ENCODE measurements around the gene ZNRF1. TPM values are rescaled to one million over a fixed set of nuclear protein-coding genes. Genes with fewer than 3 reads are reported as not detected.

ZNRF1 gene
- total RNA-seq, 1 donor from 2014 or later = 2.8 TPM

DNA sequence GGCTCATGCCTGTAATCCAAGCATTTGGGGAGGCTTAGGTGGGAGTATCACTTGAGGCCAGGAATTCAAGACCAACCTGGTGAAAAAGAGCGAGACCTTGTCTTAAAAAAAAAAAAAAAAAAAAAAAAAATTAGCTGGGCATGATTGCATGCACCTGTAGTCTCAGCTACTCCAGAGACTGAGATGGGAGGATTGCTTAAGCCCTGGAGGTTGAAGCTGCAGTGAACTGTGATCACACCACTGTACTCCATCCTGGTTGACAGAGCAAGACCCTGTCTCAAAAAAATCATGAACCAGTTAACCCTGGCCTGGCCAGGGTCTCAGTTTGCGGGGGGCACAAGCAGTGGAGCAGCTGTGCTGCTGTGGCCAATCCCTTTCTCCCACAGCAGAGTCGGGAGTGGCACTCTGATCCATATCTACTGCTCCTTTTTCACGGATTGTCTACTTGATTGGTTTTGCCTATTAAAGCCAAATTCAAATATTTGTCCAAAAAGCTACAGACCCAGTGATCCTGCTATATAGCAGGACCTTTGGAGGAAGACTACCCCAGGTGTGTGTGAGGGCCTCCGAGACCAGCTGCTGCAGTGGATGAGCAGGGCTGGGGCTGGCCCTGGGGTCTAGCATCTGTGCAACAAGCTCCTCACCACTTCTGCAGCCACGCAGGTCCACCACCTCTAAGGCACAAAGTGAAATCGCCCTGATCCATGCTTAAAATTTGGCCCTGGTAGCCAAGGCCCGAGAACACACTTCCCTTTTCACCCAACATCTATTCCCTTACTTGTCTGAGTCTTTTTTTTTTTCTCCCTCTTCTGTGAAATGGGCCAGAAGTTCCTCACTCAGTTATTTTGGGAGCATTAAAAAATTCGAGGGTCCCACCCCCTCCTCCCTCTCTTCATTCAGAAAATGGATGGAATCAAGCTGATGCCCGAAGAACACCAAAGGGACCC lies 69.5 kb downstream of the ZNRF1 start:
- ChIA-PET CTCF (interaction anchor here (1.1 kb wide), 1 partner anchor 42 kb away, joined by 4 read pairs; no protein-coding TSS in a partner anchor), POLR2A (no interaction called here)
- no peak overlapping the region for H3K27ac Mint-ChIP-seq
- H3K27me3 Mint-ChIP-seq = peaks cover 22% of the 10 kb centered on the region
- H3K9me3 Mint-ChIP-seq = no peaks in the 10 kb centered on the region
- intact Hi-C loops (cut with micrococcal nuclease) = no loop called here
- H3K36me3 Mint-ChIP-seq (ENCODE audit: low read depth) = no peaks in the 10 kb centered on the region
- no peak overlapping the region for H3K4me3 Mint-ChIP-seq
- no peak for TF ChIP-seq CTCF (IDR thresholded peaks at IDR 0.05)
- no peak for DNase-seq
- H3K4me1 Mint-ChIP-seq = peaks cover 14% of the 10 kb centered on the region
- ATAC-seq (ENCODE audit: low read depth) = no peak

GRCh38 chr16:75070012-75070841 lies 71.4 kb downstream of the ZNRF1 start:
- ATAC-seq (ENCODE audit: low read depth) = no peak
- ChIA-PET CTCF (no interaction called here), POLR2A (no interaction called here)
- H3K27ac Mint-ChIP-seq = no peak overlapping the region
- H3K4me3 Mint-ChIP-seq = no peak overlapping the region
- no peaks in the 10 kb centered on the region for H3K9me3 Mint-ChIP-seq
- H3K36me3 Mint-ChIP-seq (ENCODE audit: low read depth) = no peaks in the 10 kb centered on the region
- peaks cover 25% of the 10 kb centered on the region for H3K4me1 Mint-ChIP-seq
- intact Hi-C loops (cut with micrococcal nuclease) = no loop called here
- no peak for TF ChIP-seq CTCF (IDR thresholded peaks at IDR 0.05)
- no peak for DNase-seq
- peaks cover 19% of the 10 kb centered on the region for H3K27me3 Mint-ChIP-seq

DNA sequence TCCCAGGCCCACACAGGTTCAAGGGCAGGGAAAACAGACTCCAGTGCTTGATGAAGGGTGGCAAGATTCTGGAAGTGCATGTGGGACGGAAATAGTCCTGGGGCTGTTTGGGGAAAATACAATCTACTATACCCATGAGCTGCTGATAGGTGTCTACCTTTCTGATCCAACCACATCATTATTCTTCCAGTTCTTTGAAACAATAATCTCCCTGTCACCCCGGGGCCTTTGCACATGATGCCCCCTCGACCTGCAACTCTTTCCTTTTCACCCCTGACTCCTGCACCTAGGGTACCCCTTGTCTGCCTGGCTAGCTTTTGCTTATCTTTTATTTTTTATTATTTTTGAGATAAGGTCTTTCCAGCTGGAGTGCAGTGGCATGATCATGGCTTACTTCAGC lies 72.8 kb downstream of the ZNRF1 start:
- peaks cover 33% of the 10 kb centered on the region for H3K4me1 Mint-ChIP-seq
- intact Hi-C loops (cut with micrococcal nuclease) = no loop called here
- H3K27ac Mint-ChIP-seq = no peak overlapping the region
- ChIA-PET POLR2A (no interaction called here), CTCF (no interaction called here)
- no peak overlapping the region for H3K4me3 Mint-ChIP-seq
- no peak for TF ChIP-seq CTCF (IDR thresholded peaks at IDR 0.05)
- H3K36me3 Mint-ChIP-seq (ENCODE audit: low read depth) = no peaks in the 10 kb centered on the region
- peaks cover 13% of the 10 kb centered on the region for H3K27me3 Mint-ChIP-seq
- ATAC-seq (ENCODE audit: low read depth) (no peak), DNase-seq (no peak)
- no peaks in the 10 kb centered on the region for H3K9me3 Mint-ChIP-seq

DNA sequence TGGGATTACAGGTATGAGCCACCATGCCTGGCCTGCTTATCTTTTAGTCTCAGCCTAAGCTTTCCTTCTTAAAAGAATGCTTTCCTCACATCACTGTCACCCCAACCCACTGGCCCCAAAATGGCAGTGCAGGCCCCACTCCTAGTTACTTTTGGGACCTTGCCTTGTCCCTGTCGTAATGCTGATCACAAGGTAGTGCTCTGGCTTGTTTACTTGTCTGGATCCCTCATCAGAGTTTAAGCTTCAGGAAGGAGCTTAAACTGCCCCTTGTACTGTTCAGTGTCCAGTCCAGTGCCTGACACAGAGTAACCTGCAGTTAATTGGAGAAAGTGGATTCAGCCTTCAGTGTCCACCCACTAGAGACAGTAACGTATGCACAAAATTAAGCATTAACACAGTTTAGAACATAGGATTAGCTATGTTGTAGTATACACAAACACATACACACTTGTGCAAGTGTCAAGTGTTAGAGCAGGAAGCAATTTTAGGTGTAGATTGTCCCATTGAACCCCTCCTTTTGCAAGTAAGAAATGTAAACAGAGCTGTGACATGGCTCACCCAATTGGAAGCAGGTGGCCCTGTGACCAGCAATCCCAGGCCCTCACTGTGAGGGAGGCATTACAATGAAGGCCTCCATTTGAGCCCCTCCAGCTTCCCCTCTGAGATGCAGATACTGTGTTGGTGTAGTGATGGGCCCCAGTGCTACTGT lies 73.6 kb downstream of the ZNRF1 start:
- intact Hi-C loops (cut with micrococcal nuclease) = no loop called here
- DNase-seq (no peak), ATAC-seq (ENCODE audit: low read depth) (no peak)
- Mint-ChIP-seq H3K4me3 (no peak overlapping the region), H3K27ac (no peak overlapping the region), H3K4me1 (peaks cover 36% of the 10 kb centered on the region), H3K9me3 (no peaks in the 10 kb centered on the region), H3K36me3 (ENCODE audit: low read depth) (no peaks in the 10 kb centered on the region), H3K27me3 (peaks cover 17% of the 10 kb centered on the region)
- CTCF ChIA-PET = no interaction called here
- TF ChIP-seq CTCF (IDR thresholded peaks at IDR 0.05) = no peak
- POLR2A ChIA-PET = interaction anchor here (0.7 kb wide), 1 partner anchor 774 kb away, joined by 3 read pairs; no protein-coding TSS in a partner anchor

Data from activated B cell treated with CpG ODN at 0.5 μM for 24 hours (primary cell).